ENCODE data around the gene ZSCAN25.
"Not testable (repeated sequence)": the region's sequence is repeated elsewhere in the genome, so short reads cannot be mapped to it uniquely, and the experiment has no call there.

Gene ZSCAN25

DNA sequence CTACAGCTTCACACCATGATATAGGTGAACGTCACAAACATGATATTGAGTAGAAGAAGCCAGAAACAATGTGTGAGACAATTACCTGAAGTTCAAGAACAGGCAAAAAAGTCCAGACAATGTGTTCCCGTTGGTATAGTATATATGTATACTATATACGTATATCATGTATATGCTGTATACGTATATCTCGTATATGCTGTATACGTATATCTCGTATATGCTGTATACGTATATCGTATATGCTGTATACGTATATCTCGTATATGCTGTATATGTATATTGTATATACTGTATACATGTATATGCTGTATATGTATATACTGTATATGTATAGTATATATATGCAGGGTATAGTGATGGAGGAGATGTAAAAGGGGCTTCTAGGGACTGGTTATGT lies 10.8 kb downstream of the ZSCAN25 start:
- H3K4me3 ChIP-seq (ENCODE audit: low read depth, low read length) = no peak overlapping the region
- no peak for DNase-seq (ENCODE audit: low read depth, low spot score)
- TF ChIP-seq, protein P1, sequence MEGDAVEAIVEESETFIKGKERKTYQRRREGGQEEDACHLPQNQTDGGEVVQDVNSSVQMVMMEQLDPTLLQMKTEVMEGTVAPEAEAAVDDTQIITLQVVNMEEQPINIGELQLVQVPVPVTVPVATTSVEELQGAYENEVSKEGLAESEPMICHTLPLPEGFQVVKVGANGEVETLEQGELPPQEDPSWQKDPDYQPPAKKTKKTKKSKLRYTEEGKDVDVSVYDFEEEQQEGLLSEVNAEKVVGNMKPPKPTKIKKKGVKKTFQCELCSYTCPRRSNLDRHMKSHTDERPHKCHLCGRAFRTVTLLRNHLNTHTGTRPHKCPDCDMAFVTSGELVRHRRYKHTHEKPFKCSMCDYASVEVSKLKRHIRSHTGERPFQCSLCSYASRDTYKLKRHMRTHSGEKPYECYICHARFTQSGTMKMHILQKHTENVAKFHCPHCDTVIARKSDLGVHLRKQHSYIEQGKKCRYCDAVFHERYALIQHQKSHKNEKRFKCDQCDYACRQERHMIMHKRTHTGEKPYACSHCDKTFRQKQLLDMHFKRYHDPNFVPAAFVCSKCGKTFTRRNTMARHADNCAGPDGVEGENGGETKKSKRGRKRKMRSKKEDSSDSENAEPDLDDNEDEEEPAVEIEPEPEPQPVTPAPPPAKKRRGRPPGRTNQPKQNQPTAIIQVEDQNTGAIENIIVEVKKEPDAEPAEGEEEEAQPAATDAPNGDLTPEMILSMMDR (IDR thresholded peaks at IDR 0.05; ENCODE audit: low read depth, low read length) = no peak
- in situ Hi-C loops (cut with HindIII; ENCODE audit: low sequenced_read_pairs) = no loop called here

DNA sequence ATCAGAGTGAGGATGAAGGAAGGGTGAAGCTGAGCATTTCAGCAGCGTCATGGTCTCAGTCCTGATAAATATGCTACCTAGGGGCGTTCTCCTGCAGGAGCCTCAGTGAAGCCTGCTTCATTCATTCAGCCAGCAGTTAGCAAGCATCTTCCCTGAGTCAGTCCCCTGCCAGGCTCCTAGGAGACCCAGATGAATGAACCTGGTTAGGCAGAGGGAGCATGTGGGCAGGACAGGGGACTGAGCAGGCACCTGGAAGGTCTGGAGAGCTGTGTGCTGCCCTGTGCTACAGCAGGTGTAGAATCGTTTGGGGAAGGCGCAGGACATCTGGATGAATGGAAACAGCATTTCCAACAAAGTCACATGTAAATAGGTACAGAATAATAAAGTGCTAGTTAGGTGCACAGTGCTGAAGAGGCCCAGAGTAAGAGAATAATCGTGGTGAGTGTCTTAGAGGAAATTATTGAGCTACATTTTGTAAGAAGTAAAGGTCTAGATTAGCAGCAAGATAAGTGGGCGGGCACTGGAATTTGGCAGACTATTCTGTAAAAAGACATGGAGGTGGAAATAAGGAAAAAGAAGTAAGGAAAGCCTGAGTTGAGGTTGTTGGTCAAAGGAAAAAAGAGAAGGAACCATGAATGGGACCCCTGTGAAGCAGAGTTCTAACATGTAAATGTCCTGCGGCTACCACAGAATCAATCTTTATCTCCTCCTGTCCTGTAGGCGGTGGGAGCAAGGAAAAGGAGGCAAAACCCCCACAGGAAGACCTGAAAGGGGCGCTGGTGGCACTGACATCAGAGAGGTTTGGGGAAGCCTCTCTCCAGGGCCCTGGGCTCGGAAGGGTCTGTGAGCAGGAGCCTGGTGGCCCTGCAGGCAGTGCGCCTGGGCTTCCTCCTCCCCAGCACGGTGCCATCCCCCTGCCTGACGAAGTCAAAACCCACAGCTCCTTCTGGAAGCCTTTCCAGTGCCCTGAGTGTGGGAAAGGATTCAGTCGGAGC lies 12.0 kb downstream of the ZSCAN25 start:
- in situ Hi-C loops (cut with HindIII; ENCODE audit: low sequenced_read_pairs) = no loop called here

DNA sequence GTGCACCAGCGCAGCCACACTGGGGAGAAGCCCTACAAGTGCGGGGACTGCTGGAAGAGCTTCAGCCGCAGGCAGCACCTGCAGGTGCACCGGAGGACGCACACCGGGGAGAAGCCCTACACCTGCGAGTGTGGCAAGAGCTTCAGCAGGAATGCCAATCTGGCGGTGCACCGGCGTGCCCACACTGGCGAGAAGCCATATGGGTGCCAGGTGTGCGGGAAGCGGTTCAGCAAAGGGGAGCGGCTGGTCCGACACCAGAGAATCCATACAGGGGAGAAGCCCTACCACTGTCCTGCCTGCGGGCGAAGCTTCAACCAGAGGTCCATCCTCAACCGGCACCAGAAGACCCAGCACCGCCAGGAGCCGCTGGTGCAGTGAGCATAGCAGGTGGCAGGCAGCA lies 12.9 kb downstream of the ZSCAN25 start:
- DNase-seq (ENCODE audit: low read depth, low spot score) = no peak
- in situ Hi-C loops (cut with HindIII; ENCODE audit: low sequenced_read_pairs) = no loop called here
- TF ChIP-seq, protein P1 (IDR thresholded peaks at IDR 0.05; ENCODE audit: low read depth, low read length) = no peak
- no peak overlapping the region for H3K4me3 ChIP-seq (ENCODE audit: low read depth, low read length)

More for the DNA sequence above, 12.0 kb downstream of the ZSCAN25 start:
- no peak overlapping the region for H3K4me3 ChIP-seq (ENCODE audit: low read depth, low read length)
- TF ChIP-seq, protein P1 (IDR thresholded peaks at IDR 0.05; ENCODE audit: low read depth, low read length) = no peak
- no peak for DNase-seq (ENCODE audit: low read depth, low spot score)

DNA sequence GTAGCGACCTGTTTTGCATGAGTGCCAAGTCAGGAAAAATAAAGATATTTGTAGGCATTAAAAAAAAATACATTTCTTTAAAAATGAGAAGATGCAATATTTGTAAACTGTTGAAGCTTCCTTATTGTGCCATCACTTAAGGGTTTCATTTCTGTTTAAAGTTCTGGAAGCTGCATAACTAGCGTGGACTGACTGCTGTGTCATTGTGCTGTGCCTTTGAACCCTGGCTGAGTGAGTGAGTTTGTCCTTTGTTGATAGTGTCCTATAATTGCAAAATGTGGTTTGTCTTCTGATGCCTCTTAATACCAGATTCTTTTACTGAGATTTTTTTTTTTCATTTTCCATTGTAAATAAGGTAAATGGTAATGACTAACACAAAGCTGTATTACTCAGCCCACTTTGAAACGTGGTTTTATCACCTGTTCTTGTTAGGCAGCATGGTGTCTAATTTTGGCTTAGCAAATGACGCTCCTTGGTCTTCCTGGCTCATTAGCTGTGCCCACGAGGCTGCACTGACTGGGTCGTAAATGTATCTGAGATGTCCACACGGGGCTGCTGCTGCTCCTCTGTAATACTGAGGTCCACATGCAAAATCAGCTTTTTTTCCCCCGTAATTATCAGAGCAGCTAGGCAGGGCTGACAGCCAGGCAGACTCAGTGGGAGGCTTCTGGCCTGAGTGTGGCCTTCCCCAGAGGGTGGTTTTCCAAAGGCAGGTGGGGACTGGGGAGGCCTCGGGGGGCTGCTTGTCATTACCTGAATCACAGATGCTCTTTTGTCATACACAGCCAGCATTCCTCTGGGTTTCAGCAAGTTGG lies 14.8 kb downstream of the ZSCAN25 start:
- H3K4me3 ChIP-seq (ENCODE audit: low read depth, low read length) = no peak overlapping the region
- in situ Hi-C loops (cut with HindIII; ENCODE audit: low sequenced_read_pairs) = no loop called here
- TF ChIP-seq, protein P1 (IDR thresholded peaks at IDR 0.05; ENCODE audit: low read depth, low read length) = peak; percentile 22
- DNase-seq (ENCODE audit: low read depth, low spot score) = peak; percentile 12

DNA sequence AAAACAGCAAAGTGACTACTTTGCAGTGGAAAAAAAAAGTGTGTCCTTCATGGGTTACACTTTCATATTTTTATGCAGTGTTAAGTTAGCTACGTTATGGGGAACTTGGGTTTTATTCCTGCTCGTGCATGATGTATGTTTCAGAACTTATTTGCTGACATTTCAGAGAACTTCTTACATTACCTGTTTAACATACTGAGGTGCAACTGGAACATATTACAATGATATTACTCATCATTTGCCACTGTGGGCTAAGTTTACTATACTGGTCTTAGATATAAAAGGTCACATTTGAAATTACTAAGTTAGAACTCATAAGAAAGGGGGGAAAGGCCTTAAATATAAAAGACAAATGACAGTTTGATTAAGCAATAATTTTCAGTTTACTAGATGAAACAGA lies 20.7 kb downstream of the ZSCAN25 start:
- H3K4me3 ChIP-seq (ENCODE audit: low read depth, low read length); DNase-seq (ENCODE audit: low read depth, low spot score); in situ Hi-C loops (cut with HindIII; ENCODE audit: low sequenced_read_pairs): not testable (repeated sequence)

DNA sequence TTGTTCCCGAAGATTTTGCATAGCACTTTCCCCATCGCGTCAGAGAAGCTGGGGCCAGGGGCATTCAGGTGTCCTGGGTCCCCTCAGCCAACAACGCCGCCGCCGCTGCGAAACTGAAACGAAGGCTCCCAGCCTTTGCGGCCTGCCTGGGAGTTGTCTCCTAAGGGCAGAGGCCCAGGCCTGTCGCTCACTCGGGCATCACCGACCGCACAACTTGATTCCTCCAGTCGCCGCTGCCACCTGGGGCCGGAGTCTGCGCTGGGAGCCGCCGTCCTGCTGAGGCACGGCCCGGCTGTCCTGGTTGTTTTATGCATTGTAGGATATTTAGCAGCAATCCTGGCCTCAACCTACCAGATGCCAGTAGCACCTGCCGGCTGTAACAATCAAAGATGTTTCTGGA lies 22.0 kb downstream of the ZSCAN25 start:
- no peak for DNase-seq (ENCODE audit: low read depth, low spot score)
- no peak overlapping the region for H3K4me3 ChIP-seq (ENCODE audit: low read depth, low read length)
- in situ Hi-C loops (cut with HindIII; ENCODE audit: low sequenced_read_pairs) = no loop called here
- TF ChIP-seq, protein P1 (IDR thresholded peaks at IDR 0.05; ENCODE audit: low read depth, low read length) = no peak

Data from astrocyte of the spinal cord (primary cell).